CD4-positive, alpha-beta T cell (primary cell): ENCODE measurements around the gene TBRG1. TPM values are rescaled to one million over a fixed set of nuclear protein-coding genes. Genes with fewer than 3 reads are reported as not detected.

Experiments used
- ATAC-seq: fragments of 200-7000 bp; cut with Tn5 transposase; one replicate; pipeline ENCODE4 v1.10.0; 2022; ENCODE audit warnings: mild to moderate bottlenecking; ENCODE audit not compliant: poor library complexity
- CTCF ChIA-PET: fragments of 350-600 bp; sonication (Branson Sonifier 250); formaldehyde crosslinking; loops from one replicate; lab custom pipeline; 2021; ENCODE audit warnings: antibody characterized with exemption, inconsistent platforms; lab: Charles Lee
- POLR2A ChIA-PET: fragments of 350-600 bp; sonication (Branson Sonifier 250); formaldehyde crosslinking; loops from one replicate; lab custom pipeline; 2021; ENCODE audit warnings: antibody characterized with exemption, inconsistent platforms; lab: Charles Lee
- DNase-seq, 14 experiments: peaks; one replicate each; pipeline ENCODE4 v3.0.0-alpha.2; 2013 to 2020; ENCODE audit warnings: mixed read lengths in 2 of 14
- H3K27ac ChIP-seq, 2 donors: one replicate each; pipeline versions ENCODE4 v1.5.1 to v1.7.0; 2013; ENCODE audit warnings: low read length in 2 of 2, low read depth in 1 of 2, mild to moderate bottlenecking in 1 of 2
- H3K27me3 ChIP-seq, 2 experiments: 1 replicate in 1 of 2; 2 replicates in 1 of 2; pipeline versions ENCODE4 v1.6.1 to v1.7.0; 2013; ENCODE audit warnings: low read length in 2 of 2, control low read depth in 1 of 2, mild to moderate bottlenecking in 1 of 2, moderate library complexity in 1 of 2; ENCODE audit not compliant: insufficient read depth in 2 of 2, control insufficient read depth in 1 of 2
- H3K36me3 ChIP-seq: one replicate; pipeline ENCODE4 v1.6.1; 2013; ENCODE audit warnings: low read length, control low read depth; ENCODE audit not compliant: insufficient read depth
- H3K4me1 ChIP-seq: one replicate; pipeline ENCODE4 v1.6.1; 2013; ENCODE audit warnings: low read length, control low read depth; ENCODE audit not compliant: insufficient read depth
- H3K4me3 ChIP-seq: one replicate; pipeline ENCODE4 v1.5.1; 2013; ENCODE audit warnings: mild to moderate bottlenecking, low read length, moderate library complexity
- H3K9me3 ChIP-seq, 2 experiments: 1 replicate in 1 of 2; 2 replicates in 1 of 2; pipeline versions ENCODE4 v1.6.1 to v1.7.0; 2013; ENCODE audit warnings: low read length in 2 of 2, mild to moderate bottlenecking in 2 of 2, control low read depth in 1 of 2, moderate library complexity in 1 of 2; ENCODE audit not compliant: control insufficient read depth in 1 of 2, insufficient read depth in 1 of 2
- H3K27ac Mint-ChIP-seq: one replicate; pipeline ENCODE4 v1.8.0; 2020; ENCODE audit warnings: mixed read lengths
- H3K27me3 Mint-ChIP-seq: one replicate; pipeline ENCODE4 v1.8.0; 2021; ENCODE audit warnings: mixed read lengths
- H3K36me3 Mint-ChIP-seq: one replicate; pipeline ENCODE4 v1.8.0; 2021; ENCODE audit warnings: low read depth, mixed read lengths
- H3K4me1 Mint-ChIP-seq: one replicate; pipeline ENCODE4 v1.8.0; 2021; ENCODE audit warnings: low read depth, mixed read lengths
- H3K4me3 Mint-ChIP-seq: one replicate; pipeline ENCODE4 v1.8.0; 2020; ENCODE audit warnings: mild to moderate bottlenecking, mixed read lengths
- H3K9me3 Mint-ChIP-seq: one replicate; pipeline ENCODE4 v1.8.0; 2020; ENCODE audit warnings: mixed read lengths
- intact Hi-C, 2 experiments: fragments of 100-400 bp; cut with DNase I in 1 of 2; cut with micrococcal nuclease in 1 of 2; formaldehyde crosslinking; loops; one replicate each; pipeline versions ENCODE4 v1.15.1 to v1.9.0; 2023 to 2025; cut with DNase I, micrococcal nuclease
- total RNA-seq, 174 experiments: library from RNA in 2 of 174; stranded (reverse) in 2 of 174; gene quantifications; one replicate each; pipeline ENCODE4 v1.2.3 and lab custom pipeline; 2021 to 2026
- TF ChIP-seq, protein P1 (sequence below): fragments of 200-600 bp; IDR thresholded peaks from one replicate; pipeline ENCODE4 v1.8.0; 2022; ENCODE audit warnings: antibody characterized with exemption, mild to moderate bottlenecking

Gene TBRG1
- total RNA-seq, 2 experiments from 2014 or later: 62.4 to 65.9 TPM

DNA sequence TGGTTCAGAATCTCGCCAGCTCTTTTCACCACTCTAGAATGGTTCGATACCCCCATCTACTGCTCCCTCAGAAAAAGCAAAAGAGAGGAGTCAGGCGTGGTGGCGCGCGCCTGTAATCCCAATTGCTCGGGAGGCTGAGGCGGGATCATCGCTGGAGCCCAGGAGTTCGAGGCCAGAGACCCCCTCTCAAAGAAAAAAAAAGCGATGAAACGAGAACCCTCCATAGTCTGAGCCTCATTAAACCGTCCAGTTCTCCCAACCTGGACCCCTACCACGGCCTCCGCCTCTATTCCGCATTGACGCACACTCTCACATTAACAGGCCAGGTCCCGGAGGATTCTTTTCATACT is 51.5 kb downstream of the TBRG1 start:
- ATAC-seq: no peak
- intact Hi-C loops: loop anchor here (5.0 to 10.0 kb wide), 3 partner anchors 203 to 1211 kb away; partner anchors contain the start of genes HYLS1 (in 1 of the 2) and TMEM218 (in 1 of the 2)
- H3K27me3 Mint-ChIP-seq: no peaks in the 10 kb centered on the region
- Histone ChIP-seq H3K27me3 (no peaks in the 10 kb centered on the region), H3K4me3 (peak overlapping the region; percentile 85), H3K27ac (peak overlapping the region; percentile 71 to 80), H3K9me3 (no peaks in the 10 kb centered on the region), H3K4me1 (peaks cover 31% of the 10 kb centered on the region), H3K36me3 (no peaks in the 10 kb centered on the region)
- no peaks in the 10 kb centered on the region for H3K9me3 Mint-ChIP-seq
- CTCF ChIA-PET: interaction anchor here (0.8 to 5.9 kb wide), 9 partner anchors 10 to 202 kb away, joined by 3 to 48 read pairs (median 4); partner anchors contain the start of gene ESAM
- peaks cover 10% of the 10 kb centered on the region for H3K36me3 Mint-ChIP-seq
- POLR2A ChIA-PET: interaction anchor here (0.6 to 6.2 kb wide), 13 partner anchors 14 to 559 kb away, joined by 3 to 89 read pairs (median 4); partner anchors contain the start of genes CCDC15, TBRG1, TMEM218 and VWA5A
- H3K27ac Mint-ChIP-seq: no peak overlapping the region
- H3K4me1 Mint-ChIP-seq: peaks cover 42% of the 10 kb centered on the region
- TF ChIP-seq, protein P1, sequence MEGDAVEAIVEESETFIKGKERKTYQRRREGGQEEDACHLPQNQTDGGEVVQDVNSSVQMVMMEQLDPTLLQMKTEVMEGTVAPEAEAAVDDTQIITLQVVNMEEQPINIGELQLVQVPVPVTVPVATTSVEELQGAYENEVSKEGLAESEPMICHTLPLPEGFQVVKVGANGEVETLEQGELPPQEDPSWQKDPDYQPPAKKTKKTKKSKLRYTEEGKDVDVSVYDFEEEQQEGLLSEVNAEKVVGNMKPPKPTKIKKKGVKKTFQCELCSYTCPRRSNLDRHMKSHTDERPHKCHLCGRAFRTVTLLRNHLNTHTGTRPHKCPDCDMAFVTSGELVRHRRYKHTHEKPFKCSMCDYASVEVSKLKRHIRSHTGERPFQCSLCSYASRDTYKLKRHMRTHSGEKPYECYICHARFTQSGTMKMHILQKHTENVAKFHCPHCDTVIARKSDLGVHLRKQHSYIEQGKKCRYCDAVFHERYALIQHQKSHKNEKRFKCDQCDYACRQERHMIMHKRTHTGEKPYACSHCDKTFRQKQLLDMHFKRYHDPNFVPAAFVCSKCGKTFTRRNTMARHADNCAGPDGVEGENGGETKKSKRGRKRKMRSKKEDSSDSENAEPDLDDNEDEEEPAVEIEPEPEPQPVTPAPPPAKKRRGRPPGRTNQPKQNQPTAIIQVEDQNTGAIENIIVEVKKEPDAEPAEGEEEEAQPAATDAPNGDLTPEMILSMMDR: no peak
- H3K4me3 Mint-ChIP-seq: peak overlapping the region; percentile 91
- peak in 1 of 14 experiments; percentile 9 for DNase-seq

DNA sequence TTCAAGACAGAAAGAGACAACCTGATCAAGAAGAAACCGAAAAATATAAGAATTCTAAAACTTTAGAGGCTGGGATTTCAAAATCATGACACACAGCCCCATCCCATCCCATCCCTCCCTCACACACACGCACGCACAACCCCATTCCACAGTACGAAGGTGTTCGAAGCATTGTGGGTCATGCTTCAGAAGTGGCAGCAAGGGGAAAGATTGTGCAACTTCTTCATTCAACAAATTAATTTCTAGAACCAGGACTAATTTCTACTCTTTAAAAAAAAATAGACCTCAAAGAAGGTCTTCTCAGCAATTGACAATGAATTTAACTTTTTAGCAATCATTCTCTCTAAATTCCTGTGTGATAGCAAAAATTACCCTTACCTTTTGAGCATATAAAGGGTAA is 51.9 kb downstream of the TBRG1 start:
- Histone ChIP-seq H3K4me1 (peaks cover 27% of the 10 kb centered on the region), H3K27ac (peak overlapping the region; percentile 71 to 80), H3K9me3 (no peaks in the 10 kb centered on the region), H3K36me3 (no peaks in the 10 kb centered on the region), H3K27me3 (no peaks in the 10 kb centered on the region), H3K4me3 (no peak overlapping the region)
- ATAC-seq (no peak), DNase-seq (no peak)
- Mint-ChIP-seq H3K27ac (no peak overlapping the region), H3K27me3 (no peaks in the 10 kb centered on the region), H3K36me3 (peaks cover 10% of the 10 kb centered on the region), H3K4me1 (peaks cover 42% of the 10 kb centered on the region), H3K9me3 (no peaks in the 10 kb centered on the region), H3K4me3 (peak overlapping the region; percentile 91)
- ChIA-PET POLR2A (interaction anchor here (6.2 kb wide), 1 partner anchor 72 kb away, joined by 89 read pairs; no protein-coding TSS in a partner anchor), CTCF (interaction anchor here (0.7 to 1.7 kb wide), 3 partner anchors 15 to 202 kb away, joined by 3 to 6 read pairs (median 3); no protein-coding TSS in a partner anchor)
- intact Hi-C loops: loop anchor here (5.0 to 10.0 kb wide), 3 partner anchors 203 to 1210 kb away; partner anchors contain the start of genes HYLS1 (in 1 of the 2) and TMEM218 (in 1 of the 2)
- TF ChIP-seq, protein P1: no peak

- intact Hi-C loops: loop anchor here in 1 of 2 experiments (10.0 kb wide), 1 partner anchor 1208 kb away; the partner anchor contains the start of gene HYLS1
- no peaks in the 10 kb centered on the region for H3K36me3 ChIP-seq
- Mint-ChIP-seq H3K27ac (peak overlapping the region; percentile 49), H3K36me3 (peaks cover 10% of the 10 kb centered on the region), H3K4me3 (no peak overlapping the region), H3K4me1 (peaks cover 31% of the 10 kb centered on the region), H3K27me3 (no peaks in the 10 kb centered on the region), H3K9me3 (no peaks in the 10 kb centered on the region)
- no peak overlapping the region for H3K27ac ChIP-seq
- DNase-seq (no peak), ATAC-seq (no peak)
- H3K4me1 ChIP-seq: peaks cover 19% of the 10 kb centered on the region
- H3K27me3 ChIP-seq: no peaks in the 10 kb centered on the region
- ChIA-PET POLR2A (no interaction called here), CTCF (interaction anchor here (1.6 kb wide), 1 partner anchor 70 kb away, joined by 4 read pairs; no protein-coding TSS in a partner anchor)
- TF ChIP-seq, protein P1: no peak
- no peaks in the 10 kb centered on the region for H3K9me3 ChIP-seq
- H3K4me3 ChIP-seq: no peak overlapping the region
Measured at GRCh38 chr11:124676386-124676785, 53.7 kb downstream of the TBRG1 start.
